Neural progenitor cell (in vitro differentiated cells): Measurements from ENCODE around the gene SMC2.

ENCODE experiments used
- EZH2 ChIP-seq: fragments of 200-600 bp; sonication (generic); IDR thresholded peaks from 2 replicates; pipeline ENCODE4 v1.6.1; 2017; ENCODE audit warnings: antibody characterized with exemption, mild to moderate bottlenecking, moderate library complexity
- TF ChIP-seq, protein P1 (sequence below): fragments of 200-600 bp; sonication (generic); IDR thresholded peaks from 2 replicates; pipeline ENCODE4 v1.5.1; 2017; ENCODE audit warnings: antibody characterized with exemption, mild to moderate bottlenecking

DNA sequence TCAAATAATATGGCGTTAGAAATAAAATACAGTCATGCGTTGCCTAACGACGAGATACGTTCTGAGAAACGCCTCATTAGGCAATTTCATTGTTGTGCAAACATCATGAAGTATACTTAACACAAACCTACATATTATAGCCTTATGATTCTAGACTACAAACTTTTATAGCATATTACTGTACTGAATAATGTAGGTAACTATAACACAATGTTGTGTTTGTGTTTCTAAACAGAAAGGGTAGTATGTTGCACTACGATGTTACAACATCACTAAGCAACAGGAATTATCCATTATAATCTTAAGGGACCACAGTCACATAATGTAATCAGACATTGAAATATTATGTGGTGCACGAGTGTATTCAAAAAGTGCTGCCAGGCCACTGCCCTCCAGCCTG lies 3.0 kb upstream of the SMC2 start:
- no peak for TF ChIP-seq EZH2
- TF ChIP-seq, protein P1, sequence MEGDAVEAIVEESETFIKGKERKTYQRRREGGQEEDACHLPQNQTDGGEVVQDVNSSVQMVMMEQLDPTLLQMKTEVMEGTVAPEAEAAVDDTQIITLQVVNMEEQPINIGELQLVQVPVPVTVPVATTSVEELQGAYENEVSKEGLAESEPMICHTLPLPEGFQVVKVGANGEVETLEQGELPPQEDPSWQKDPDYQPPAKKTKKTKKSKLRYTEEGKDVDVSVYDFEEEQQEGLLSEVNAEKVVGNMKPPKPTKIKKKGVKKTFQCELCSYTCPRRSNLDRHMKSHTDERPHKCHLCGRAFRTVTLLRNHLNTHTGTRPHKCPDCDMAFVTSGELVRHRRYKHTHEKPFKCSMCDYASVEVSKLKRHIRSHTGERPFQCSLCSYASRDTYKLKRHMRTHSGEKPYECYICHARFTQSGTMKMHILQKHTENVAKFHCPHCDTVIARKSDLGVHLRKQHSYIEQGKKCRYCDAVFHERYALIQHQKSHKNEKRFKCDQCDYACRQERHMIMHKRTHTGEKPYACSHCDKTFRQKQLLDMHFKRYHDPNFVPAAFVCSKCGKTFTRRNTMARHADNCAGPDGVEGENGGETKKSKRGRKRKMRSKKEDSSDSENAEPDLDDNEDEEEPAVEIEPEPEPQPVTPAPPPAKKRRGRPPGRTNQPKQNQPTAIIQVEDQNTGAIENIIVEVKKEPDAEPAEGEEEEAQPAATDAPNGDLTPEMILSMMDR = no peak
